Kasumi-1 (cell line): Measurements from ENCODE around the gene ACTN4.
"Not testable (repeated sequence)": the region's sequence is repeated elsewhere in the genome, so short reads cannot be mapped to it uniquely, and the experiment has no call there.

Experiments
- DNase-seq, 2 experiments: peaks; one replicate each; lab custom pipeline; 2025; lab: John Stamatoyannopoulos, UW

The ACTN4 gene

DNA sequence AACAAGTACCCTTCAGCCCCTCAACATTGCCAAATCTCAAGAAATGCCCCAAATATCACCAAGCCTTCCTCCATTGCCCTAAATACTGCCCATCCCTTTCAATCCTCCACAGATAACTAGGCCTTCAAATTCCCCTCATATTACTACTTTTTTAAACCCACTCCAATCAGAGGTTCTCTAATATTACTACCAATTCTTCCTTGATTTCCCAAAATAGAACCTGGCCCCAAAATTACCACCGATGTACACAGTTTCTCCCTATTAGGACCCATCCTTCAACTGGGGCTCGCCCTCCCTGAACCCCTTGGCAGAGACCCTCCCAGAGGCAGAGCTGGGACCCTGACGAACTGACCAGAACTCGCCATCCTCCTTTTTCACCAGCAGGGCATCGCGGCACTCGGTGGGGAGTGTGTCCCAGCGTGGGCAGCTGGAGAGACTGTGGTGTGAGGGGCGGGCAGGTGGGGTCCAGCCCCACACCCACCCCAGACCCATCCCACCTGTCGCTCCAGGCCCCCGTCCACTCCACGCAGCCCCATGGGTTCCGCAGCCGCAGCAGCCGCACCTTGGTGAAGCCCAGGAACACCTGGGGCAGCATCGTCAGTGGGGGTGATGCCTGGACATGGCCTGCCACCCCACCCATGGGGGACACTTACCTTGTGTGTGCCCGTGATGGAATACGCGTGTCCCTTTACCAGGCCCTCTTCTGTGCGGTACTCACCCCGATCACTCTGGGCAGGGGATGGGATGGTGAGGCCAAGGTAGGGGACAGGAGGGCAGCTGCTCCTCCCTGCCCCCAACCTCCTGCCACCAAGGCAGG is 90.7 kb downstream of the ACTN4 start:
- DNase-seq, result no peak

DNA sequence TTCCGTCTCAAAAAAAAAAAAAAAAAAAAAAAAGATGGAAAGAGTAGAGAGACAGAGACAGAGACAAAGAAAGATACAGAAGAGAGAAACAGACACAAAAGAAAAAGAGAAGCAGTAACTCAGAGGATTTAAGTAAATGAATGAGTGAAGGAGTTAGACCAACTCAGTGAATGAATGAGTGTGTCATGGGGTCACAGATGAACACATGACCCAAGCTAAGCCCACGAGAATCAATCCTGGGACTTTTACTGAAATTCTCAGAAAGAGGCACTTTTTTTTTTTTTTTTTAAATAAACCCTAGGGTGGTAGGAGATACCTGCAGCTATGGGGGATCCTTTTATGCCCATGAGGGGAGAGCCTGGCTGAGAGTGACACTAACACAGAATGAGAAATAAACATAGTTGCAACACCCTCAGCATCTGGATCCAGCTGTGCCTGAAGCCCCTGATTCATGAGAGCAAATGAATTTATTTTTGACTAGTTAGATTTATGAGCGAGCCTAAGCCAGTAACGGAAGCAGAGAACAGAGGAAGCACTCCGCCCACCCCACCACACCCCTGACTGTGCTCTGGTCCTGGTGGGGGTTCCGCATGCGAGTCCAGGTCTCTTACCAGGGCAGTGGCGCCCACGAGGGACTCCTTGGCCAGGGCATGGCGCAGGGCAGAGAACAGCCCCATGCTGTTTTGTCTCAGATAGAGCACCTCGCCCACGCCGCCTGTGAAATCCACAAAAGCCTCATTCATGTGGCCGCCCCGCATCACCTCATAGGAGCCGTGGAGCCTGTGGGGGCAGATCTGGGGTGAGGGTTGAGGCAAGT is 92.2 kb downstream of the ACTN4 start:
- no peak for DNase-seq

DNA sequence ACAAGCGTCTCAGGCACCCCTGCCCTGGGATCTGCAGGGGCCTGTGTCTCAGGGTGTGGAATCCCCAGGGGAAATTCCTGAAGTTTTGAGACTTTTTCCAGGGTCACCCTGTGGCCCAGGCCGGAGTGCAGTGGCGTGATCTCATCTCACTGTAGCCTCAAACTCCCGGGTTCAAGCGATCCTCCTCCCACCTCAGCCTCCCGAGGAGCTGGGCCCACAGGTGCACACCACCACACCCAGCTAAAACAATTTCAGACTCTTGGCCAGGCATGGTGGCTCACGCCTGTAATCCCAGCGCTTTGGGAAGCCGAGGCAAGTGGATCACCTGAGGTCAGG is 92.8 kb downstream of the ACTN4 start:
- DNase-seq, result no peak

DNA sequence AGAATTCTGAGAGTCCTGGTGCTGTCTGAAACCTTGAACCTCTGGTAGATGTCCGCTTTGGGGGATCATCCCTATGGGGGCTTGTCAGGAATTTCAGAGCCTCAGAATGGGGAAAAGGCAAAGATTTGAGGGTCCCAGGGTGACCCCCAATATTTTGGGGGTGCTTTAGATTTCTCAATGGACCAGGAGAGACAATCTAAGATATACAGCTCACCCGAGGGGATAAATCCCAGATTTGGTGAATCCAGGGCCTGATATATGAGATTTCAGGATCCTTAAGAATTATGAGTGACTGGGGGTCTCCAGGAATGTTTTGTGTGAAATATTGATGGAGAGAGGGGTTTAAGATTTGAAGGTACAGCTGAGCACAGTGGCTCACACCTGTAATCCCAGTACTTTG is 93.5 kb downstream of the ACTN4 start:
- DNase-seq, result no peak

DNA sequence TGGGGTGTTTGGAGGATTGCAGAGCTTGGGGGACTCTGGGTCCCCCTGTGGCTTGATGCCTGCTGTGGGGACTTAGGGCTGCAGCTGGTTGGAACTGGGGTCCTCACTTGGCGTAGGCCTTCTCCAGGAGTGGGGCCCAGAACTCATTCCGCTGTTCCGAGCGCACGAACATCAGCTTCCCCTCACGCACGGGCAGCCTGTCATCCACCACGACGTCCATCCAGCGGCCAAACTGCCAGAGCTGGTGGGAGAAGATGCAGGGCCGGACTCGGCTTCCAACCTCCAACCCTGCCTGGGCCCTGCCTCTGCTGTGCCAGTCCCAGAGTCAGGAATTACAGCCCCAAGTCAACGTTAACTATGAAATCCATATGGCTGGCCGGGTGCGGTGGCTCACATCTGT is 94.2 kb downstream of the ACTN4 start:
- no peak for DNase-seq

DNA sequence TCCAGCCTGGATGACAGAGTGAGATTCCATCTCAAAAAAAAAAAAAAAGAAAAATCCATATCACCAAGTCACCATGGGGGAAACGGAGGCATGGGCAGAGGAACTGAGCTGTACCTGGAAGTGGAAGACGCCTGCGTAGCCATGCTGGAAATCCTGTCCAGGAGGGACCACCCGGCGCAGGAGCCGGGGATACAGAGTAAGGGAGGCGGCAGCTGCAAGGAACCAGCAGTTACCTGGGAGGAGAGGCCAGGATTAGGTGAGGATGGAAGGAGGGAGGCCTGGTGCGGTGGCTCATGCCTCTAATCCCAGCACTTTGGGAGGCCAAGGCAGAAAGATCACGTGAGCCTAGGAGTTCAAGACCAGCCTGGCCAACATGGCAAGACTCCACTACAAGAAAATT is 94.8 kb downstream of the ACTN4 start:
- DNase-seq, result no peak

DNA sequence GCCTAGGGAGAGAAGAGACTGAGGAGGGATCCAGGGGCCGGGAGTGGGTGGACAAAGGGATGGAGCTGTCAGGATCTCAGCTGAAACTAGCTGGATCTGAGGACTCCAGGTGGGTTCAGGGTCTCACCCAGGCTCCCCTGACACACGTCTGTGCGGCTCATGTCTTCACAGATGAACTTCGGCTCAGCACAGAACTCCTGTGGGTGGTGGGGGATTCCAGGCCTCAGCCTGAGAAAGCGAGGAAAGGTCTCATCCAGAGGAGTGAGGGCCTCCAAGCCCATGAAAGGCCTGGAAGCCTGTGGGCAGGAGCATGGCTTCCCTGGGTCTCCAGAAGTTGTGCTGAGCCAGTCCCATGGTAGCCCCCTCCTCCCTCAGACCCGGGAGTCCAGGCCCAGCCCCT is 95.5 kb downstream of the ACTN4 start:
- DNase-seq, result no peak

DNA sequence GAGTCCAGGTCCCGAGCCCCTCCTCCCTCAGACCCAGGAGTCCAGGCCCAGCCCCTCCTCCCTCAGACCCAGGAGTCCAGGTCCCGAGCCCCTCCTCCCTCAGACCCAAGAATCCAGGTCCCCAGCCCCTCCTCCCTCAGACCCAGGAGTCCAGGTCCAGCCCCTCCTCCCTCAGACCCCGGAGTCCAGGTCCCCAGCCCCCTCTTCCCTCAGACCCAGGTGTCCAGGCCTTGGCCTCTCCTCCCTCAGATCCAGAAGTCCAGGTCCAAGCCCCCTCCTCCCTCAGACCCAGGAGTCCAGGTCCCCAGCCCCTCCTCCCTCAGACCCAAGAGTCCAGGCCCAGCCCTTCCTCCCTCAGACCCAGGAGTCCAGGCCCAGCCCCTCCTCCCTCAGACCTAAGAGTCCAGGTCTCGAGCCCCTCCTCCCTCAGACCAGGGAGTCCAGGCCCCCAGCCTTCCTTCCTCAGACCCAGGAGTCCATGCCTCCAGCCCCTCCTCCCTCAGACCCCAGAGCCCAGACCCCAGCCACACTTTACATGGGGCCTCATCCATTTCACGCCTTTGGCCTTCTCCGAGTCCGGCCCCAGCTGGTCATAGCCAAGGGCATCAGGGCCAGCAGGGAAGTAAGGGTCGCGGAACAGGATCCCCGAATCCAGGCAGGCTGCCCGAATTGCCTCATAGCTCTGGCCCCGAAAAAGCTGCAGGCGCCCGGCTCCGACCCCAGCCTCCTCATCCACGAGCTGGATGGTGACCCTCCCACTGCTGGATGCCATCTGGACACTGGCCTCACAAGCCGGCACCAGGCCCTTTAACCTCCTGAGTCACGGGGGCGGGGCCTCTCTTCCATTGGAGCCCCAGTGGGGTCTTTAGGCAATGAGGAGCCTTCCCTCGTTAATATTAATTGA is 96.2 kb downstream of the ACTN4 start:
- no peak for DNase-seq

DNA sequence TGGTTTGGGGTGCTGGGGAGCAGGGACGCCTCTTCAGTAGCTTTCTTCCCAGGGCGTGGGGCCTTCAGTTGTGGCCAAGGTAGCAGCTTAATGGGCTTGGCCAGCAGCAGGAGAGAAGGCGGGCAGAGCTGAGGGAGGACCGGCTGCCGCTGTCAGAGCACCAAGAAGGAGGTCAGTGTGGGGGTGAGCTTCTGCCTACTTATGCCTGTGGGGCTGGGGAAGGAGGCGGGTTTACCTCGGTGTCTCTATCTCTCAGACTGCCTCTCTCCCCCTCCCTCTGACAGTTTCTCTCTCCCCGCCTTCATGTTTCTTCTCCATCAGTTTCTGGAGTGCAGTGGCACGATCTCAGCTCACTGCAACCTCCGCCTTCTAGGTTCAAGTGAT is 96.8 kb downstream of the ACTN4 start, which contains the start of gene CAPN12:
CAPN12 (minus strand) TSS at position 177 of the 384 bp plus-strand sequence. CDS start 309 bp downstream, outside the sequence.
- DNase-seq, result no peak

DNA sequence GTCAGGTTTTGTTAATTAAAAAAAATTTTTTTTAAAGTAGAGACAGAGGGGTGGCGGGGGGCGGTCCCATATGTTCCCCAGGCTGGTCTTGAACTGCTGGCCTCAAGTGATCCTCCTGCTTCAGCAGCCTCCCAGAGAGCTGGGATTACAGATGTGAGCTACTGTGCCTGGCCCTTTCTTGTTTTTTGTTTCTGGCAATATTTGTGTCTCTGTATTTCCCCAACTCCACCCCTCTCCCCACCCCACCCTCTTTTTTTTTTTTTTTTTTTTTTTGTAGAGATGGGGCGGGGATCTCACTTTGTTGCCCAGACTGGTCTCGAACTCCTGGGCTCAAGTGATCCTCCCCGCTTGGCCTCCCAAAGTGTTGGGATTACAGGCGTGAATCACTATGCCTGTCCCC is 97.4 kb downstream of the ACTN4 start:
- DNase-seq, result no peak

DNA sequence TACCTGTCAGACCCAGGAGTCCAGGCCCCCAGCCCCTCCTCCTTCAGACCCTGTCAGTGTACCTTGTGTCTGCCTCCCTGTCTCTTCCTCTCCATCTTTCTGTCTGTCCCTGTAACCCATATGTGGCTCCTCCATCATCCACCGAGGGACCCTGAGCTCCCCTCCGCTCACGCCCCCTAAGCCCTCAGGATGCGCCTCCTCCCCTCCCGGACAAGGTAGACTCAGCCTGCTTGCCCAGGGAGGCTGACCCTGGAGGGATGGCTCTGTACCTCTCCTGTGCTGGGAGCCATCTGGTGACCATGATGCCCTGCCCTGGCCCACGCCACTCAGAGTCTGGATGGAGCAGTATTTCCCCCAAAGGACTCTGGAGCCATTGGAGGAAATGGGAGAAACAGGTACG is 97.9 kb downstream of the ACTN4 start:
- DNase-seq, result no peak

DNA sequence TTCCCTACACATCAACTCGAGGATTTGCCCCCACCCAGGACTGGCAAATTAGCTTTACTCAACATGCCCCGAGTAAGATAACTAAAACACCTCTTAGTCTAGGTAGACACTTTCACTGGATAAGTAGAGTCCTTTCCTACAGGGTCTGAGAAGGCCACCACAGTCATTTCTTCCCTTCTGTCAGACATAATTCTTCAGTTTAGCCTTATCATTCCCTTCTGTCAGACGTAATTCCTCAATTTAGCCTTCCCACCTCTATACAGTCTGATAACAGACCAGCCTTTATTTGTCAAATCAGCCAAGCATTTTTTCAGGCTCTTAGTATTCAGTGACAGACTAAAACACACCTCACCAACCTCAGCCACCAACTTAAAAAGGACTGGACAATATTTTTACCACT is 106.3 kb downstream of the ACTN4 start:
- not testable (repeated sequence) for DNase-seq

DNA sequence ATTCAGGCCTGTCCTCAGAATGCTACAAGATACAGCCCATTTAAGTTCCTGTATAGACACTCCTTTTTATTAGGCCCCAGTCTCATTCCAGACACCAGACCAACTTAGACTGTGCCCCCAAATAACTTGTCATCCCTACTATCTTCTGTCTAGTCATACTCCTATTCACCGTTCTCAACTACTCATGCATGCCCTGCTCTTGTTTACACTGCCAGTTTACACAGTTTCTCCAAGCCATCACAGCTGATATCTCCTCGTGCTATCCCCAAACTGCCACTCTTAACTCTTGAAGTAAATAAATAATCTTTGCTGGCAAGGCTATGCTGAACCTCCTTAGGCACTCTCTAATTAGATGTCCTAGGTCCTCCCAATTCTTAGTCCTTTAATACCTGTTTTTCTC is 106.7 kb downstream of the ACTN4 start:
- not testable (repeated sequence) for DNase-seq

DNA sequence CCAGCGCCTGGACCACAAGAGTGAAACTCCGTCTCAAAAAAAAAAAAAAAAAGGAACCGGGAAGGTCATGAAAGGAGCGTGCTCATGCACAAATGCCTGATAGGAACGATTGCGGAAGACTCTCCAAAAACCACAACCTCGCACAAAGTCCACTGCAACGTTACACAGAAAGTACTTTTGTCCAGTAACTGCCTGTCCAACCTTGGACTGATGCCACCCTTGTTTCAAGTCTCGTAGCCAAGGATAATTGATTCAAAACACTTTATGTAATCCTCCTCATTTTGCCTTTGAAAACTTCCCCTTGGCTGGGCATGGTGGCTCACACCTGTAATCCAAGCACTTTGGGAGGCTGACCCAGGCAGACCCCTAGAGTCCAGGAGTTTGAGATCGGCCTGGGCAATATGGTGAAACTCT is 112.1 kb downstream of the ACTN4 start:
- no peak for DNase-seq

DNA sequence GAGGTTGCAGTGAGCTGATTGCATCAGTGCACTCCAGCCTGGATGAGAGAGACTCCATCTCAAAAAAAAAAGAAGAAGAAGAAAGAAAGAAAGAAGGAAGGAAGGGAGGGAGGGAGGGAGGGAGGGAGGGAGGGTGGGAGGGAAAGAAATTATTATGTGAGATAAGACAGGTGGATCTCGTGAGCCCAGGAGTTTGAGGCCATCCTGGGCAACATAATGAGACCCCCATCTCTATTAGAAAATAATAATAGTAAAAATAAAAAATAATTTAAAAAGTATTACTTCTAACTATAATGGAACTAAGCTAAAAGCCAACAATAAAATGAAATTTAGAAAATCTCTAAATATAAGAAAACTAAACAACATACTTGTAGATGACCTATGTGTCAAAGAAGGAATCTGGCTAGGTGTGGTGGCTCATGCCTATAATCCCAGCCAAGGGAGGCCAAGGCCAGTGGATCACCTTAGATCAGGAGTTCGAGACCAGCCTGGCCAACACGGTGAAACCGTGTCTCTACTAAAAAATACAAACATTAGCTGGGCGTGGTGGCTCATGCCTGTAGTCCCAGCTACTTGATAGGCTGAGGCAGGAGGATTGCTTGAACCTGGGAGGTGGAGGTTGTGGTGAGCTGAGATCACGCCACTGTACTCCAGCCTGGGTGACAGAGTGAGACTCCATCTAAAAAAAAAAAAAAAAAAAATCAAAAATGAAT is 113.5 kb downstream of the ACTN4 start:
- DNase-seq, result not testable (repeated sequence)

DNA sequence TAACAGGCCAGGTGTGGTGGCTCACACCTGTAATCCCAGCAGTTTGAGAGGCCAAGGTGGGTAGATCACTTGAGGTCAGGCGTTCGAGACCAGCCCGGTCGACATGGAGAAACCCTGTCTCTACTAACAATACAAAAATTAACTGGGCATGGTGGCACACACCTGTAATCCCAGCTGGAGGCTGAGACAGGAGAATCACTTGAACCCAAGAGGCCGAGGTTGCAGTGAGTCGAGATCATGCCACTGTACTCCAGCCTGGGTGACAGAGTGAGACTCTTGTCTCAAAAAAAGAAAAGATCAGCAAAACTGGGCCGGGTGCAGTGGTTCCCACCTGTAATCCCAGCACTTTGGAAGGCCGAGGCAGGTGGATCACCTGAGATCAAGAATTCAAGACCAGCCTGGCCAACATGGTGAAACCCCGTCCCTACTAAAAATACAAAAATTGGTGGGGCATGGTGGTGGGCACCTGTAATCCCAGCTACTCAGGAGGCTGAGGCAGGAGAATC is 114.5 kb downstream of the ACTN4 start:
- DNase-seq, result not testable (repeated sequence)

DNA sequence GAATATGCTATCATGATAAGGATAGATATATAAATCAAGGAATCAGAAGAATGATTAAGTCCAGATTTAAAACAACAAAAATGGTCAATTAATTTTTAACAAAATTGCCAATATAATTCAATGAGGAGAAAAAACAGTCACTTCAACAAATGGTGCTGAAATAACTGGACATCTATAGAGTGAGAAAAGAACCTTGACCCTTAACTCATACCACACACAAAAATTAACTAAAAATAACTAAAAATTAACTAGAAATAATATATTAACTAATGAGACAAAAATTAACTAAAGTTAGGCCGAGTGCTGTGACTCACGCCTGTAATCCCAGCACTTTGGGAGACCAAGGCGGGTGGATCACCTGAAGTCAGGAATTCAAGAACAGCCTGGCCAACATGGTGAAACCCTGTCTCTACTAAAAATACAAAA is 116.4 kb downstream of the ACTN4 start:
- no peak for DNase-seq

DNA sequence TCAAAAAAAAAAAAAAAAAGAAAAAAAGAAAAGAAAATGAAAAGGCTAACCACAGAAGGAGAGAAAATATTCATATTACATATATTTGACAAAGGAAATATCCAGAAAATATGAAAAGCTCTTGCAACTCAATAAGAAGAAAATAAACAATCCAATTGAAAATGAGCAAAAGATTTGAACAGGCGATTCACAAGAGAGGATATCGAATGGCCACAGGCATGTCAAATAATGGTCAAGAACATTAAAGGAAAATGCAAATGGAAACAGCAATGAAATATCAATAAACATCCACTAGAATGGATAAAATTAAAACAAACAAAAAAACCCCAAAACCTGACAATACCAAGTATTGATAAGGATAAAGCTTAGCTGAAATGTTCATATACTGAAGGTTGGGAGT is 117.8 kb downstream of the ACTN4 start:
- no peak for DNase-seq

DNA sequence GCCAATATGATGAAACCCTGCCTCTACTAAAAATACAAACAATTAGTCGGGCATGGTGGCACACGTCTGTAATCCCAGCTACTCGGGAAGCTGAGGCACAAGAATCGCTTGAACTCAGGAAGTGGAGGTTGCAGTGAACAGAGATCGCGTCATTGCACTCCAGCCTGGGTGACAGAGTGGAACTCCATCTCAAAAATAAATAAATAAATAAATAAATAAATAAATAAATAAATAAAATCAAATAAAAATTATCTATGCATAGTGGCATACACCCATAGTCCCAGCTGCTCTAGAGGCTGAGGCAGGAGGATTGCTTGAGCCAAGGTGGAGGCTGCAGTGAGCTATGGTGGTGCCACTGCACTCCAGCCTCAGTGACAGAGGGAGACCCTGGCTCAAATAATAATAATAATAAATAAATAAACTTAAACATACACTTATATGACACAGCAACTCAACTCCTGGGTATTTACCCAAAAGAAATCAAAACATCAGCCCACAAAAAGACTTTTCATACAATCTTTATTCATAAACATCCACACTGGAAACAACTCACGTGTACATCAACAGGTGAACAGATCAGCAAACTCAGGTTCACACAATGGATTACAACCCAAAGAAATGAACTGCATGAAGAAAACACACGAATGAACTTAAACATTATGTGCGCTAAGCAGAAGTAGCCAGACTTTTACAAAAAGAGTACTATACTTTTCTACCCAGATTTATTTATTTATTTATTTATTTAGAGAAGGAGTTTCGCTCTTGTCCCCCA is 119.0 kb downstream of the ACTN4 start:
- no peak for DNase-seq

DNA sequence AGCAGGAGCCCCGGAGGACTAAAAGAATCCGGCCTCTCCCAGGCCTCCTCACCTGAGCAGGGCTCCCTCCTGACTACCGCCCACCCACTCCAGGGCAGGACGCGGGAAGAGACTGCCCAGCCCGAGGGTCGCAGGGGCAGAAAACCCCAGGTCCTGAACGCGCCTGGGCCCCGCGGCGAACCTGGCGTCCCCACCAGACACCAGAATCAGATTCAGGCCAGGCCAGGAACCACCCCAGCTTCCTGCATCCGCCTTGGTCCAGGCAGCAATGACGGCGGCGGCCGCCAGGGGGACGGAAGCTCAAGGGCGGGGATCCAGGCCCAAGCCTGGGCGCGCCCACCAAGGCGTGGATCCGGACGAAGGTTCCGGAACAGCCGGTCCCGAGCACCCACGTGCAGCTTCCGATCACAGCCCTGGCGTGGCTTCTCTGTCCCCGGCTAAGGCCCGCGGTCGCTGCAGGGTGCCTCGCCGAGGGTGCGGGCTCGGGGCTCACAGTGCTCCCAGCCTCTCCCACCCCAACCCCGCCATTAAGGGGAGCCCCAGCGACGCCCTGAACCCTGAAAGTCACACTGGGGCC is 122.3 kb downstream of the ACTN4 start:
- peak in 1 of 2 experiments; percentile 8 for DNase-seq
